Colonic mucosa (tissue), 4 donors: ENCODE data around the gene NOS1AP. TPM values are rescaled to one million over a fixed set of nuclear protein-coding genes. Genes with fewer than 3 reads are reported as not detected.
A peak's percentile ranks its signal among the peaks of the same experiment; 100 is the strongest.

Source experiments
- DNase-seq: peaks from one replicate; pipeline ENCODE4 v3.0.0-alpha.2; 2020
- H3K27ac ChIP-seq: fragments of 200-600 bp; one replicate; pipeline ENCODE4 v1.8.0; 2021
- H3K27me3 ChIP-seq: fragments of 200-600 bp; one replicate; pipeline ENCODE4 v1.8.0; 2021
- H3K36me3 ChIP-seq: fragments of 200-600 bp; one replicate; pipeline ENCODE4 v1.8.0; 2021
- H3K4me1 ChIP-seq: fragments of 200-600 bp; one replicate; pipeline ENCODE4 v1.8.0; 2021; ENCODE audit warnings: mild to moderate bottlenecking
- H3K4me3 ChIP-seq: fragments of 200-600 bp; one replicate; pipeline ENCODE4 v1.8.0; 2021
- H3K9ac ChIP-seq, 2 donors: one replicate each; pipeline ENCODE4 v1.7.0; 2013; ENCODE audit warnings: control low read depth in 2 of 2, low read depth in 2 of 2, low read length in 2 of 2
- H3K9me3 ChIP-seq: fragments of 200-600 bp; one replicate; pipeline ENCODE4 v1.8.0; 2021
- CTCF ChIP-seq: fragments of 200-600 bp; IDR thresholded peaks from one replicate; pipeline ENCODE4 v1.8.0; 2022; ENCODE audit warnings: antibody characterized with exemption, mild to moderate bottlenecking
- intact Hi-C: fragments of 100-400 bp; cut with DNase I; formaldehyde crosslinking; loops from one replicate; pipeline ENCODE4 v1.14.1; 2022
- total RNA-seq, 2 donors: library from RNA; stranded (reverse); fragmentation: NEBNext Ultra II Directional in 1 of 2; extraction: Animal tissue kit (Norgen Biotek cat#: 25700) in 1 of 2; gene quantifications; one replicate each; pipeline ENCODE4 v1.2.1, GENCODE V29; 2021
- donor health status: healthy.
- donor health status: DM: no; HTN: no; CAD: no.
- donor health status: DM: no; HTN: no; CAD: no.

The NOS1AP gene
- total RNA-seq, 2 donors from 2014 or later, result 9.0 to 14.4 TPM

- no peak for TF ChIP-seq CTCF
- Histone ChIP-seq H3K9ac (no peak overlapping the region), H3K9me3 (no peaks in the 10 kb centered on the region), H3K27ac (no peak overlapping the region), H3K27me3 (no peaks in the 10 kb centered on the region), H3K4me3 (no peak overlapping the region), H3K36me3 (no peaks in the 10 kb centered on the region), H3K4me1 (no peaks in the 10 kb centered on the region)
- intact Hi-C loops, result loop anchor here (5.0 kb wide), 2 partner anchors 38 to 333 kb away; no protein-coding TSS in a partner anchor
- DNase-seq, result no peak
These were observed 321.1 kb downstream of the NOS1AP start for GRCh38 chr1:162390396-162391185.

GRCh38 chr1:162391790-162392563 is 322.5 kb downstream of the NOS1AP start:
- H3K9ac ChIP-seq, result no peak overlapping the region
- no peaks in the 10 kb centered on the region for H3K9me3 ChIP-seq
- peak; percentile 69 for TF ChIP-seq CTCF
- no peak overlapping the region for H3K27ac ChIP-seq
- intact Hi-C loops, result loop anchor here (5.0 kb wide), 2 partner anchors 40 to 335 kb away; no protein-coding TSS in a partner anchor
- H3K4me3 ChIP-seq, result no peak overlapping the region
- no peaks in the 10 kb centered on the region for H3K36me3 ChIP-seq
- no peaks in the 10 kb centered on the region for H3K4me1 ChIP-seq
- no peaks in the 10 kb centered on the region for H3K27me3 ChIP-seq
- DNase-seq, result no peak

- no peaks in the 10 kb centered on the region for H3K27me3 ChIP-seq
- H3K27ac ChIP-seq, result no peak overlapping the region
- no peaks in the 10 kb centered on the region for H3K36me3 ChIP-seq
- intact Hi-C loops, result no loop called here
- no peak overlapping the region for H3K9ac ChIP-seq
- no peak for TF ChIP-seq CTCF
- no peaks in the 10 kb centered on the region for H3K4me1 ChIP-seq
- H3K9me3 ChIP-seq, result no peaks in the 10 kb centered on the region
- no peak overlapping the region for H3K4me3 ChIP-seq
- no peak for DNase-seq
These were observed 326.9 kb downstream of the NOS1AP start for GRCh38 chr1:162396201-162396906.

GRCh38 chr1:162397039-162397448 is 327.6 kb downstream of the NOS1AP start:
- TF ChIP-seq CTCF, result no peak
- H3K4me3 ChIP-seq, result no peak overlapping the region
- no peaks in the 10 kb centered on the region for H3K9me3 ChIP-seq
- no peak overlapping the region for H3K9ac ChIP-seq
- H3K4me1 ChIP-seq, result no peaks in the 10 kb centered on the region
- intact Hi-C loops, result no loop called here
- H3K27ac ChIP-seq, result no peak overlapping the region
- no peaks in the 10 kb centered on the region for H3K36me3 ChIP-seq
- DNase-seq, result no peak
- H3K27me3 ChIP-seq, result no peaks in the 10 kb centered on the region

GRCh38 chr1:162397943-162398560 is 328.6 kb downstream of the NOS1AP start:
- Histone ChIP-seq H3K4me3 (no peak overlapping the region), H3K27me3 (no peaks in the 10 kb centered on the region), H3K36me3 (no peaks in the 10 kb centered on the region), H3K27ac (no peak overlapping the region), H3K4me1 (no peaks in the 10 kb centered on the region), H3K9ac (no peak overlapping the region), H3K9me3 (no peaks in the 10 kb centered on the region)
- TF ChIP-seq CTCF, result no peak
- intact Hi-C loops, result no loop called here
- no peak for DNase-seq
